Measurements from ENCODE around the gene KIF19.
A peak's percentile ranks its signal among the peaks of the same experiment; 100 is the strongest.

KIF19 gene

DNA sequence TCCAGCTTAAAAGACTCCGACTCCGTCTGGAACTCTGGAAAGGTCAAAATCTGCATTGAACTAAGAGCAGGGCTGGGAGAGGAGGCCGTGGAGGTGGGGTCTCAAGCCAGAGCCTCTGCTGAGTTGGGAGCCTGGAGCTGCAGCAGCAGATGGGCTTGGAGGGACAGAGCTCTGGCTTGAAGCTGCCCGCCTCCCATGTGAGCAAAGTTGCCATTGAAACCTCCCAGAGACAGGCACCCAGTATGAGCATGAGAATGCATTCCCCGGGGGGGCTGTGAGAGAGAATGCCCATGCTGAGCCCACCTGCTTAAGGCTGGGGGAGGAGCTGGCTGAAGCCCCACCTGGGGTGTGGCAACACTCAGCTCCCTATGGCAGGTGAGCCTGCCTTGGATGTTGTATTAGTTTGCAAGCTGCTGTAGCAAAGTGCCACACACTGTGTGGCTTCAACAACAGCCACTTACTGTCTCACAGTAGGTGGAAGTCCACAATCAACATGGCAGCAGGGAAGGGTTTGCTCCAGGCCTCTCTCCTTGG lies 9.6 kb downstream of the KIF19 start:
- H3K4me1 ChIP-seq, result peaks cover 36% of the 10 kb centered on the region
- H4K20me1 ChIP-seq, result no peaks in the 10 kb centered on the region
- no peak overlapping the region for H3K27ac ChIP-seq
- no peak for TF ChIP-seq Cebpa-rat (IDR thresholded peaks at IDR 0.05)
- H3K27me3 ChIP-seq, result no peaks in the 10 kb centered on the region
- H3K4me2 ChIP-seq, result no peak overlapping the region
- no peak overlapping the region for H3K9ac ChIP-seq
- H3K9me3 ChIP-seq, result no peaks in the 10 kb centered on the region
- no peak overlapping the region for H3K4me3 ChIP-seq
- H3K36me3 ChIP-seq, result no peaks in the 10 kb centered on the region

DNA sequence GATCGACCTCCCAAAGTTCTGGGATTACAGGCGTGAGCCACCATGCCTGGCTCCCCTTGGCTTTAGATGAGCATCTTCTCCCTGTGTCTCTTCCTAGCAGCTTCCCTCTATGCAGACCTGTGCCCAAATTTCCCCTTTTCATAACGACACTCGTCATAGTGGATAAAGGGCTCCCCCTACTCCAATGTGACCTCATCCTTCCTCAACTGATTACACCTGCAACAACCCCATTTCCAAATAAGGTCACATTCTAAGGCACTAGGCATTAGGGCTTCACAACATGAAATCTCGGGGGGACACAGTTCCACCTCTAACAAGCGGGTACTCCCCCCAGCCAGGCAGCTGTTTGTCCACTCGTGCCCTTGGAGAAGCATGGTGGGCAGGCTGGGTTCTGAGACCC lies 10.3 kb downstream of the KIF19 start:
- H3K4me1 ChIP-seq, result peaks cover 41% of the 10 kb centered on the region
- H3K27ac ChIP-seq, result no peak overlapping the region
- H3K4me2 ChIP-seq, result no peak overlapping the region
- no peak overlapping the region for H3K9ac ChIP-seq
- no peaks in the 10 kb centered on the region for H3K36me3 ChIP-seq
- no peaks in the 10 kb centered on the region for H3K9me3 ChIP-seq
- no peaks in the 10 kb centered on the region for H3K27me3 ChIP-seq
- H4K20me1 ChIP-seq, result no peaks in the 10 kb centered on the region
- no peak for TF ChIP-seq Cebpa-rat (IDR thresholded peaks at IDR 0.05)
- no peak overlapping the region for H3K4me3 ChIP-seq

DNA sequence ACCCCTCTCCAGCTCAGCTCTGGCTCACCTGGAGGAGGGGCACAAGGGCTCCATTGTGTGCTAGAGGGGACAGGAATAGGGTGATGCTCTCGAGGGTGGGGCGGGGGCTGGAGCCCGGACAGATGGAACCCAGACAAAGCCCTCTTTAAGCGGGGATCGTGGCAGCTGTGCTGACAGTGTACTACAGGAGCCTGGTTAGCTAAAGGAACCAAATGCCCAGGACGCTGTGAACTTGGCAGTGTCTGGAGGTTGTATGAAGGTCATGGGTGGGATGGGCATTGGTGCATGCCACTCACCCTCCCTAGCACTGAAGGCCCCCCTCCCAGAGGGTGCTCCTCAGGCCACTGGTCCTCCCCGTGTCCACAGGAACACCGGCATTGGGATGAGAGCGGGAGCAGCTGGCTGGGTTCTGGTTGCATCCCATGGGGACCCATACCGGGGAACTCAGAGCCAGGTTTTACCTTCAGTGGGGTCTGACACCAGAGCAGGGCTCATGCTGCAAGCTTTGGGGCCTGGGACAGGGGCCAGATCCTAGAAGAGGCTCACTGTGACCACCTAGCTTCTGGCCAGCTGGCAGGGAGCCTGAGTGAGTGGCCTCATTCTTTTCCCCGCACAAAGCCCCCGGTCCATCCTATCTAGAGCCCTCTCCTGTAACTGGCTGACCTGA lies 11.9 kb downstream of the KIF19 start:
- Histone ChIP-seq H3K9me3 (no peaks in the 10 kb centered on the region), H3K36me3 (no peaks in the 10 kb centered on the region), H3K9ac (no peak overlapping the region), H3K4me3 (no peak overlapping the region), H4K20me1 (no peaks in the 10 kb centered on the region), H3K27me3 (no peaks in the 10 kb centered on the region), H3K4me1 (peaks cover 47% of the 10 kb centered on the region), H3K4me2 (no peak overlapping the region), H3K27ac (no peak overlapping the region)
- TF ChIP-seq Cebpa-rat (IDR thresholded peaks at IDR 0.05), result no peak

DNA sequence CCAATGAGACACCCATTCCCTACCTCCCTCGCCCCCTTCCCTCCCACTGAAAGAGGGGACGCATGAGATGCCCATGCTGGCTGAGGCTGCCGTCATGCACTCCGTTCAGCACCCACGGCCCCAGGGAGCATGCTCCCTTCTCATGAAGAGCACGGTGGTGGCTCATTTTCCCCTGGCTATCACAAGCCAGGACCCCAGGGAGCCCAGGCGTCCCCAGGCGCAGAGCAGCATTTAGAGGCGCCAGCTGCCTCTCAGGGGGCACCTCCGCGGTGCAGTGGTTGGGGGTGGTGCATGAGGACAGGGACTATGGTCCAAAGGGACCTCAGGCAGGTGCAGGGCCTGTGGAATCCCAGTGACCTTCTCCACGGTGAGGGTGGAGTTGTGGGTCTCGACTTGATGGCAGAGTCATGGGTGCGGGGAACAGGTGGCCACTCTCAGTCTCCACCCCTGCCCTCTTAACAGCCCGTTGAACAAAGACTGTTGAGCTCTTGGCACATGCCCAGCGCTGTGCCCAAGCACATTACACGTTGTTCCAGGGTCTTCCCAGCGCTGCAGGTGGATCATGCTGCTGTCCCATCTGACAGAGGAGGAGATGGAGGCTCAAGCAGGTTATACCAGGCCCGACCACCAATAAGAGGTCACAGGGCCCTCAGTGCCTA lies 13.6 kb downstream of the KIF19 start:
- H3K36me3 ChIP-seq, result no peaks in the 10 kb centered on the region
- no peak overlapping the region for H3K4me3 ChIP-seq
- no peak overlapping the region for H3K9ac ChIP-seq
- H3K27ac ChIP-seq, result peak overlapping the region; percentile 53
- H3K4me1 ChIP-seq, result peaks cover 55% of the 10 kb centered on the region
- no peaks in the 10 kb centered on the region for H3K9me3 ChIP-seq
- no peak for TF ChIP-seq Cebpa-rat (IDR thresholded peaks at IDR 0.05)
- no peaks in the 10 kb centered on the region for H3K27me3 ChIP-seq
- no peaks in the 10 kb centered on the region for H4K20me1 ChIP-seq
- peak overlapping the region; percentile 77 for H3K4me2 ChIP-seq

DNA sequence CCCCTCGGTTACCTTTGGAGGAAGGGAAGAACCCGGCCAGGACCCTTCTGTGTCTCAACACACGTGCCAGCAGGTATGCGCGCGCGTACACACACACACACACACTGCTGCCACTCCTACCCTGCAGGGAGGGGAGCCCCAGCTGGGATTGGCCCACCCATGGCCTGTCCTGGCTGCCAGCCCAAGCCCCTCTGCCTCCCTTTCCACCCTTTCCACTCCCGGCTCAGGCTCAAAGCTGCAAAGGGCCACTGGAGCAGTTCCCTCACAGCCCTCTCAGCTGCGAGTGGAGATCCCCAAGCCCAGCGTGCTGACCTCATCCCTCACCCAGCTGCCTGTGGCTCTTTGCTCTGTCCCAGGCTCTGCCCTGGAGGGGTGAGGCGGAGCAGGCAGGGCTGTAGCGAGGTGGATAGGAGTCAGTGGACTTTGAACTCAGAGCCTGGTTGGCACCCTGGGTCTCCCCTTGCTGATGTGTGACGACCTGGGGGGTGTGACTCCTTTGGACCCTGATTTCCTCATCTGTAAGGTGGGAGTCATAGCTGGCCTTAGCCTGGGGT lies 14.5 kb downstream of the KIF19 start:
- Histone ChIP-seq H3K9me3 (no peaks in the 10 kb centered on the region), H3K27ac (peak overlapping the region; percentile 53; the same call in 1 of the 2 replicates), H3K27me3 (no peaks in the 10 kb centered on the region), H3K4me2 (peak overlapping the region; percentile 77), H3K36me3 (no peaks in the 10 kb centered on the region), H3K4me1 (peaks cover 55% of the 10 kb centered on the region), H3K9ac (no peak overlapping the region), H4K20me1 (no peaks in the 10 kb centered on the region), H3K4me3 (no peak overlapping the region)
- no peak for TF ChIP-seq Cebpa-rat (IDR thresholded peaks at IDR 0.05)

DNA sequence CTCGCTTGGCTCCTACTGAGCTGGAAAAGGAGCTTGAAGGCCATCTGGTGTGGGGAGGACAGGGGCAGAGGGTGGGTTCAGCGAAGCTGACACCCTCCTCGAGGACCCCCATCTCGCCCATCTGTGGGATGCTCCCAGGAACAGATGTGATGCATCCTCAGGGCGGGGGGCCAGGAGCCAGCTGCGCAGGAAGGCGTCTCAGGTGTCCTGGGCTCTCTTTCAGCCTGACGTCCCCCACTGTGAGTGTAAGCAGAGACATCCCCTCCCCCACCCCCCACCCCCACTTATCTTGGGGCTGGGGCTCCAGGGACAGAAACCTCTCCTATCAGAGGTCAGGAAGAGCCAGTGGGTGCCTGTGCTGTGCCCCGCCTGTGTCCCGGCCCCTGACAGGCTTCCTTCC lies 16.2 kb downstream of the KIF19 start:
- Histone ChIP-seq H3K9ac (no peak overlapping the region), H4K20me1 (no peaks in the 10 kb centered on the region), H3K27me3 (no peaks in the 10 kb centered on the region), H3K4me3 (no peak overlapping the region), H3K4me2 (peak overlapping the region; percentile 77), H3K9me3 (no peaks in the 10 kb centered on the region), H3K27ac (no peak overlapping the region), H3K4me1 (peaks cover 55% of the 10 kb centered on the region), H3K36me3 (no peaks in the 10 kb centered on the region)
- no peak for TF ChIP-seq Cebpa-rat (IDR thresholded peaks at IDR 0.05)

DNA sequence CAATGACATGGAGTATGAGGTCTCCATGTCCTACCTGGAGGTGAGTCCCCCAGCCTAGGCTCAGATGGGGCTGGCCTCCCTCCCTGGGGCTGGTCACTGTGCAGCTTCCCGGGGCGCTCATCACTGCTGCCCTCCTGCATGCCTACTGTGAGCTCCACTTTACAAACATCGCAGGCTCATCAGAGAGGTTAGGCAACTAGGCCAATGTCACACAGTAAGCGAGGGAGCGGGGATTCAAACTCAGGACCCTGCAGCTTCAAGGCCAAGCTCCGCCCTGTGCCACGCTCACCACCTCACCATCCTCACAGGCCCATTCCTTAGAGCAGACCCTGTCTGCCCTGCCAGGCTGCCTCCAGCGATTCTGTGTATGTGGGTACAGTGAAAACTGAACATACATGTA lies 17.1 kb downstream of the KIF19 start:
- no peak overlapping the region for H3K27ac ChIP-seq
- H3K4me2 ChIP-seq, result peak overlapping the region; percentile 77; the same call in 1 of the 2 replicates
- no peaks in the 10 kb centered on the region for H4K20me1 ChIP-seq
- peaks cover 55% of the 10 kb centered on the region for H3K4me1 ChIP-seq
- H3K4me3 ChIP-seq, result no peak overlapping the region
- H3K36me3 ChIP-seq, result no peaks in the 10 kb centered on the region
- no peak for TF ChIP-seq Cebpa-rat (IDR thresholded peaks at IDR 0.05)
- no peaks in the 10 kb centered on the region for H3K9me3 ChIP-seq
- H3K27me3 ChIP-seq, result no peaks in the 10 kb centered on the region
- H3K9ac ChIP-seq, result no peak overlapping the region

DNA sequence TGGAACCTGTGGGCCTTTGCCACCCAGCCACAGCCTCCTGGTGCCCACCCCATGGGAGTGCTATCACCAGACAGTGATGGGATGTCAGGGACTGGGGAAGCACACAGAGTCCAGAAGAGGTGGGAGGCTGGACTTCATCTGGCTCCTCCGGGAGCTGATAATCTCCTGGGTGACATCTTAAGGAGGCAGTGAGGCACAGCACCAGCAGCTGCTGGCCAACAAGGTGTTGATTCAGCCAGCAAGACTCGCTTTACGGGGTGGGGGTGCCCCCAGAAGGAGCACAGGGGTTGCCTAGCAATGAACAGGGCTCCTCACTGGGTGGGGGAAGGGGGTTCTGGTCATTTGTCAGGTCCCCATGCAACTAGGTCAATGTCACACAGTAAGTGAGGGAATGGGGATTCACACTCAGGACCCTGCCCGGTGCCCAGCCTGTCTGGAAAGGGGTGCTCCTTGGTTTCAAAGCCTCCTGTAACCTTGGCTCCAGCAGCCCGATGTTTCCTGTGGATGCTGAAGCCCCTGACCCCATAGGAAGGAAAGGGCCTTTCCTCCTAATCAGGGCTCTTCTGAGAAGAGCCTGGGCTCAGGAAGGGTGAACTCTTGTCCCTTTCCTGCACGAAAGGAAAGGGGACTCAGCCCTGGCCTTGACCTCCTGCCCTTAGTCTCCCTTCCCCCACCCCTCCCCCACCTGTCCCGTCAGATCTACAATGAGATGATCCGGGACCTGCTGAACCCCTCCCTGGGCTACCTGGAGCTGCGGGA lies 17.7 kb downstream of the KIF19 start:
- no peak overlapping the region for H3K27ac ChIP-seq
- H4K20me1 ChIP-seq, result no peaks in the 10 kb centered on the region
- no peak overlapping the region for H3K9ac ChIP-seq
- H3K4me3 ChIP-seq, result no peak overlapping the region
- no peaks in the 10 kb centered on the region for H3K9me3 ChIP-seq
- H3K36me3 ChIP-seq, result no peaks in the 10 kb centered on the region
- H3K27me3 ChIP-seq, result no peaks in the 10 kb centered on the region
- no peak for TF ChIP-seq Cebpa-rat (IDR thresholded peaks at IDR 0.05)
- H3K4me2 ChIP-seq, result no peak overlapping the region
- peaks cover 53% of the 10 kb centered on the region for H3K4me1 ChIP-seq

DNA sequence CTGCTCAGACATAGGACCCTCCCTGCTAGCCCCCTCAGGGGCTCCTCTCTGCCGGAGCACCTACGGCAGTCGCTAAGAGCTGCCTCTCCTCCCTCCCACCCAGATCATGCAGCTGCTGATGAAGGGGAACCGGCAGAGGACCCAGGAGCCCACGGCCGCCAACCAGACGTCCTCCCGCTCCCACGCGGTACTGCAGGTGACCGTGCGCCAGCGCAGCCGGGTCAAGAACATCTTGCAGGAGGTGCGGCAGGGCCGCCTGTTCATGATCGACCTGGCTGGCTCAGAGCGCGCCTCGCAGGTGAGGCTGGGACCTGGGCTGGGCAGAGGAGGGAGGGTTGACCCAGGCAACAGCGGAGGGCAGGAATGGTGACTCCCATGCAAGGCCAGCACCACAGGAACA lies 18.6 kb downstream of the KIF19 start:
- Histone ChIP-seq H3K4me1 (peaks cover 44% of the 10 kb centered on the region), H3K4me3 (no peak overlapping the region), H3K4me2 (no peak overlapping the region), H3K27ac (no peak overlapping the region), H3K36me3 (no peaks in the 10 kb centered on the region), H3K9me3 (no peaks in the 10 kb centered on the region), H3K27me3 (no peaks in the 10 kb centered on the region), H4K20me1 (no peaks in the 10 kb centered on the region), H3K9ac (no peak overlapping the region)
- TF ChIP-seq Cebpa-rat (IDR thresholded peaks at IDR 0.05), result no peak
